T-helper 2 cell (primary cell): ENCODE data around the gene GABRG3.

Source experiments
- DNase-seq, 5 experiments: peaks; one replicate each; pipeline versions ENCODE4 v3.0.0 to v3.0.0-alpha.2; 2012 to 2022

Gene GABRG3

GRCh38 chr15:27111323-27111722 is 140.3 kb downstream of the GABRG3 start:
- DNase-seq = no peak

DNA sequence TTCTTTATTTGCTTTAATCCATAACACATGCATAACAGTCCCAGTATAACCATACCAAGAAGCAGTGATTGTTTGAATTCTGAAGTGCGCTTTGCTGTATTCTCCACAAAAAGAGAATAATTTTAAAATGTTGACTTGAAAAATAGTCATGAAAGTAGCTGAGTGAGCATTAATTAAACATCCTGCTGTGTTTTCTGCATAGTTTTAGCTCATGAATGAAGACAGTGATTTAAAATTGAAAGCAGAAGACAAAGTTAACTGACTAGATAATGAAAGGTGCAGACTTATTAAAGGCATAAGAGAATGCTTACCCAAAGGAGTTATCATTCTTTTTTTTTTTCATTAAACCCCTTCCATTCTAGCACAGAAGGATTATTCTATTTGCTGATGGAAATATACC is 143.5 kb downstream of the GABRG3 start:
- no peak for DNase-seq

DNA sequence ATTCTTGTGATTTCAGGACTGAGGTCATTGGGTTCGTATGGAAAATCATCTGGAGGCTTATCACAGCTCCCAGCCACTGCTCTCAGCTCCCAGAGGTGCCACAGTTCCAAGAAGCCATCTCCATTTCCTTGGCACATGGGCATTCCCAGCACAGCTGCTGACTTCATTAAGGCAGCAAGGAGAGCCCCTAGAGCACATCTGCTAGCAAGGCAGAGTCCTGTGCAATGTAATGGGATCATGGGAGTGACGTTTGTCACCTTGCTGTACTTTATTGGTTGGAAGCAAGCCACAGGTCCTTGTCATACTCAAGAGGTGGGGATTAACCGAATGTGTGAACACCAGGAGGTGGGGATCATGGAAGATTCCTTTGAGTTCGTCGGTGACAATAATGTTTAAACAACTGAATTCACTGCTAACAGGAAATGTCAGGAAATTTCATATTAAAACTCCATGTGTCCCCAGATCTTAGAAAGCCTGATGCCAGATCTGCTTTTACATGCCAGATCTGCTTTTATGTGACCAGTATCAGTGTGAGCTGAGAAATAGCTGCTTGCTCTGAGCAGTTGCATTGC is 148.8 kb downstream of the GABRG3 start:
- DNase-seq = no peak

DNA sequence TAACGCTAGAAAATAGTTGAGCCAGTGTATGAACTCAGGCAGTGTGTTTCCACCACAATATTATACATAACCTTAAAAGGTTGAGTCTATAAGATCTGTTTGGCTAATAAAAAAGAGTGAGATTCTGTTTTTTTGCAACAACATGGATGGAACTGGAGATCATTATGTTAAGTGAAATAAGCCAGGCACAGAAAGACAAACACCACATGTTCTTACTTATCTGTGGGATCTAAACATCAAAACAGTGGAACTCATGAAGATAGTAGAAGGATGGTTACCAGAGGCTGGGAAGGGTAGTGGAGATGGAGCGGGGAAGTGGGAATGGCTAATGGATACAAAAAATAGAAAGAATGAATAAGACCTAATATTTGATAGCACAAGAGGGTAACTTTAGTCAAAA is 150.7 kb downstream of the GABRG3 start:
- no peak for DNase-seq

GRCh38 chr15:27123291-27123690 is 152.3 kb downstream of the GABRG3 start:
- no peak for DNase-seq

- DNase-seq = no peak
Observed at GRCh38 chr15:27123808-27124207, 152.8 kb downstream of the GABRG3 start.

DNA sequence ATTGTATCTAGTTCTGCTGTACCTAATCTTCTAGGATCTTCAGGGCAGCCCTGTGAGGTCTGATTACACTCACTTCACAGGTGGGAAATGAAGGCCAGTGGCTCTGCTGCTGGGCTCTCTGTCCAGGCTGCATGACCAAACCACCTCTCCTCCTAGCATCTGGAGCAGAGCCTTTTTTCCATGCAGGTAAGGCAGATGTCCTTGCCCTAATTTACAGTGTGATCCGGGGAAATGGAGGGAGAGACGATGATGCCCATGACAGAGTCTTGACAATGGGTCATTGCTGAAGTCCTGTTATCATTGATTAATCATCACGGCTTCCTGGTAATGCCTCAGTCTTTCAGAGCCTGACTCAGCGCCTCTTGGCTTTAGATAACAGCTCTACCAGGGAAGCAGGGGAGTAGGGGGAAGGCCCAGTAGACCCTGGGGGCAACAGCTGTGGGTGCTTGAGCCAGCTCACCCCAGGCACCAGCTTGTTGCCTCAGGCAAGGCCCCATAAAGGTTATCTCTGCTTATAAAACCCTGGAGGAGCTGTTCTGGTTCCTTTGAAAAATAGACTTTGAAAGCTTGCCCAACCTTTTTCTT is 153.4 kb downstream of the GABRG3 start:
- DNase-seq = no peak

DNA sequence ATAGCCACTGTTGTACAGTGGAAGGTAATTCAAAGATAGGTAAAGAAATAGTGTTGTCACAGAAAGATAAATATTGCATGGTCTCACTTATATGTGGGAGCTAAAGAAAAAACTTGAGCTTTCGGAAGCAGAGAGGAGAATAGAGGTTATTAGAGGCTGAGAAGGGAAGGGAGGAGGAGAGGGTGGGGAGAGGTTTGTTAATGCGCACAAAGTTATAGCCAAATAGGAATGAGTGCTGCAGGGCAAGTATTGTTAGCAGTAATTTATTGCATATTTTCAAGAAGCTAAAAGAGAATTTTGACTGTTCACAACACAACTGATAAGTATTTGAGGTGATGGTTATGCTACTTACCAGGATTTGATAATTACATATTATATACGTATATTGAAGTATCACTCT is 154.2 kb downstream of the GABRG3 start:
- no peak for DNase-seq

- no peak for DNase-seq
Observed at GRCh38 chr15:27126449-27126848, 155.5 kb downstream of the GABRG3 start.

- DNase-seq = no peak
Observed at GRCh38 chr15:27127815-27128570, 157.0 kb downstream of the GABRG3 start.

DNA sequence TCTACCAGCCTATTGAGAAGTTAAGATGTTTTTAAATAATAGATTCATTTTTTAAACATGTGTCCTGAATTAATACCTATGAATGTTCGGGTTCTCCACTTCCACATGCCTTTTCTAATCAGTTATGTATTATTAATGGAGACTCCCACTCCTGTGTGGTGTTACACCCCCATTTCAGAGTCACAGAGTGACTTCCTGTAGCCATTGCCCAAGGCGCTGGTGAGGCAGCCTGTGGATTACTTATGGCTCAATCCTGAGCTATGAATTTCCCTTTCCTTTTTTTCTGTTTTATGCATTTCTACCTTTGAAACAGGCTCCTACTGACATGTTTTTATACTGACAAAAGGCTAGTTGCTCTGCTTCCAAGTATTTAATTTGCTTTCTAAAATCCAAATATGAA is 162.3 kb downstream of the GABRG3 start:
- DNase-seq = no peak

- DNase-seq = no peak
Observed at GRCh38 chr15:27134481-27134880, 163.5 kb downstream of the GABRG3 start.

DNA sequence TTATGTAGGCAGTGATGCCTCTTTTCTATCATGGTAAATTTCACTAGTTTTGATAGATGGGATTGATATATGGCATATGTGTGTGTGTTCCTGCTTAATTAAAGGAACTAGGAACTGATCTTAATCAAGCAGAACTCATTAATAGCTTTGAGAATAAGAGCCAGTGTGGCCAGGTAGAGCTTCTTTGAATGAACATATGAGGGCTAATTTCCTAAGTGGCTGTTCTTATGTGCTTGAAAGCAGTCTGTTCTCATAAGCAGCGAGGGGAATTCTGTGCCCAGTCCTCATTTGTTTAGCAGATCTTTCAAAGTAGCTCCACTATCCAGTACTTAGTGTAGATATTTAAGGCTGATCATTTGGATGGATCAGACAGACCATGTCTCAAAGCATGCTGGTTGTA is 164.2 kb downstream of the GABRG3 start:
- no peak for DNase-seq

DNA sequence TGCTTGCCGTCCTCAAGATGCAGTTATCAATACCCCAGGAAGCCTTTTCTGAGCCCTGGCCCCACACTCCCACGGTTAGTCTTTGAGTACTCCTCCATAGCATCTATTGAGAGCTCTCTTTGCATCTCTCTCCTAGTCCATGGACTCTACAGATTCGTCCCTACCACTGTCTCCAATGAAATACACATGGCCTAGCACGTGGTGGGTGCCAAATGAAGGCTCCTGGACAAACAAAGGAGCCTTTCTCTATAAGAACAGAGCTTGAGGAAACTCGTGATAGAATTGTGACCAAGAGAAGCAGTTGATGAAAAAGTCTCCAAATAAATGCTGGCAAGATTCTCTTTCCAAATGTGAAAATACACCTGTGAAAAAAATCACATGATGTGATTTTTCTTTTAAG is 166.1 kb downstream of the GABRG3 start:
- DNase-seq = no peak

DNA sequence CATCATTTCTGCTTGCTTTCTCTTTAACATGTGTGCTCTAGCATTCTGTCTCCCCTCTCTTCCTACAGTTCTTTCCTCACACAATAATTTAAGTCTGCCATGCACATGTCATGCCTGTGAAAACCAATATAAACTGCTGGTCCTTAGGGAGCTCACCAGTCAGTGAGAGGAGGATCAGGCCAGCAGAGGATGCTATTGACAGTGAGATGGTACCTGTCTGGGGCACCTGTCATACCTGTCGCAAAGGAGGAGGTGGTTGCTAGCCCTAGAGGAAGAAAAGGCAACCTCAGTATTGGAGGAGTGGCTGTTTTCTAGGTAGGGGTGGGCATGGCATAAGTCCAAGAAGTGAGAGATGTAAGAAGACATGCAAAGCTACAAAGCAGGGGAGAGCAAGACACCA is 194.6 kb downstream of the GABRG3 start:
- DNase-seq = no peak

DNA sequence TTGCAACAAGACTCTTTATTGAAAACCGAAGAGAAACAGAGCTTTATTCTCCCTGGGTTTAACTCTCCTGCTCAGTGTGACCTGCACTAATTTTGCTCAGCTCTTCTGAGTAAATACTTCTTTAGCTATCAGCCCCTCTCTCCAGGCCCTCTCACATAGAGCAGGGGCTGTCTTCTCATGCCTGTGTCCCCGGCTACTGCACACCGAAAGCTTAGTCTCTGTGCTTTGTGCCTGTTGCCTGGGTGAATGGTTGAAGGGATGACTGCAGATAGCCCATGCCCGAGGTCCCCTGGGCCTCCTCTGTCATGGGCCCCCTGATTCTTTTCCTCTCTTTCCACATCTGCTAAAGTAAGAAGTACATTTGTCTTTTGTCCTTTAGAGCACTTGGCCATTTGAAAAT is 195.9 kb downstream of the GABRG3 start:
- no peak for DNase-seq

- DNase-seq = no peak
Observed at GRCh38 chr15:27167738-27168137, 196.8 kb downstream of the GABRG3 start.

- DNase-seq = no peak
Observed at GRCh38 chr15:27170851-27171250, 199.9 kb downstream of the GABRG3 start.

DNA sequence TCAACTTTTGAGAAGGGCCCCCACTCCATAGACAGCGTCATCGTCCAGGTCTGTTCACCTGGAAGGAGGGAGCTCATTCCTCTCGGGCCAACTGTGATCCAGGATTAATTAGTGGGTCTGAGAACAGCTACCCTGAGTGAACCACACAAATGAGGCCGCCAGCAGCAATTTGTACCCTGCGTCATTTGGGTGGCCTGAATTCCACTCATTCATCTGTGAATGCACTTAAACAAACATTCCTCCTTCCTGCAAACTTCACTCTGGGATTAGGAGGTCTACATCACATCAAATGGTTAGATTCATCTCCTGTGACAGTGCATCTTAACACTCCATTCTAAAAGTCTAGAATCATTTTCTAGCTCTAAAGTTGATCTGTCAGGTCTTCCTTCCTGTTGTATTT is 201.8 kb downstream of the GABRG3 start:
- DNase-seq = no peak

- no peak for DNase-seq
Observed at GRCh38 chr15:27175472-27176153, 204.6 kb downstream of the GABRG3 start.

GRCh38 chr15:27176785-27177406 is 205.9 kb downstream of the GABRG3 start:
- no peak for DNase-seq

- DNase-seq = no peak
Observed at GRCh38 chr15:27179789-27180188, 208.8 kb downstream of the GABRG3 start.

GRCh38 chr15:27182561-27183110 is 211.7 kb downstream of the GABRG3 start:
- DNase-seq = no peak
